ENCODE measurements around the gene CTTNBP2.

Gene CTTNBP2, protein sequence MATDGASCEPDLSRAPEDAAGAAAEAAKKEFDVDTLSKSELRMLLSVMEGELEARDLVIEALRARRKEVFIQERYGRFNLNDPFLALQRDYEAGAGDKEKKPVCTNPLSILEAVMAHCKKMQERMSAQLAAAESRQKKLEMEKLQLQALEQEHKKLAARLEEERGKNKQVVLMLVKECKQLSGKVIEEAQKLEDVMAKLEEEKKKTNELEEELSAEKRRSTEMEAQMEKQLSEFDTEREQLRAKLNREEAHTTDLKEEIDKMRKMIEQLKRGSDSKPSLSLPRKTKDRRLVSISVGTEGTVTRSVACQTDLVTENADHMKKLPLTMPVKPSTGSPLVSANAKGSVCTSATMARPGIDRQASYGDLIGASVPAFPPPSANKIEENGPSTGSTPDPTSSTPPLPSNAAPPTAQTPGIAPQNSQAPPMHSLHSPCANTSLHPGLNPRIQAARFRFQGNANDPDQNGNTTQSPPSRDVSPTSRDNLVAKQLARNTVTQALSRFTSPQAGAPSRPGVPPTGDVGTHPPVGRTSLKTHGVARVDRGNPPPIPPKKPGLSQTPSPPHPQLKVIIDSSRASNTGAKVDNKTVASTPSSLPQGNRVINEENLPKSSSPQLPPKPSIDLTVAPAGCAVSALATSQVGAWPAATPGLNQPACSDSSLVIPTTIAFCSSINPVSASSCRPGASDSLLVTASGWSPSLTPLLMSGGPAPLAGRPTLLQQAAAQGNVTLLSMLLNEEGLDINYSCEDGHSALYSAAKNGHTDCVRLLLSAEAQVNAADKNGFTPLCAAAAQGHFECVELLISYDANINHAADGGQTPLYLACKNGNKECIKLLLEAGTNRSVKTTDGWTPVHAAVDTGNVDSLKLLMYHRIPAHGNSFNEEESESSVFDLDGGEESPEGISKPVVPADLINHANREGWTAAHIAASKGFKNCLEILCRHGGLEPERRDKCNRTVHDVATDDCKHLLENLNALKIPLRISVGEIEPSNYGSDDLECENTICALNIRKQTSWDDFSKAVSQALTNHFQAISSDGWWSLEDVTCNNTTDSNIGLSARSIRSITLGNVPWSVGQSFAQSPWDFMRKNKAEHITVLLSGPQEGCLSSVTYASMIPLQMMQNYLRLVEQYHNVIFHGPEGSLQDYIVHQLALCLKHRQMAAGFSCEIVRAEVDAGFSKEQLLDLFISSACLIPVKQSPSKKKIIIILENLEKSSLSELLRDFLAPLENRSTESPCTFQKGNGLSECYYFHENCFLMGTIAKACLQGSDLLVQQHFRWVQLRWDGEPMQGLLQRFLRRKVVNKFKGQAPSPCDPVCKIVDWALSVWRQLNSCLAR (N-terminal part only)

DNA sequence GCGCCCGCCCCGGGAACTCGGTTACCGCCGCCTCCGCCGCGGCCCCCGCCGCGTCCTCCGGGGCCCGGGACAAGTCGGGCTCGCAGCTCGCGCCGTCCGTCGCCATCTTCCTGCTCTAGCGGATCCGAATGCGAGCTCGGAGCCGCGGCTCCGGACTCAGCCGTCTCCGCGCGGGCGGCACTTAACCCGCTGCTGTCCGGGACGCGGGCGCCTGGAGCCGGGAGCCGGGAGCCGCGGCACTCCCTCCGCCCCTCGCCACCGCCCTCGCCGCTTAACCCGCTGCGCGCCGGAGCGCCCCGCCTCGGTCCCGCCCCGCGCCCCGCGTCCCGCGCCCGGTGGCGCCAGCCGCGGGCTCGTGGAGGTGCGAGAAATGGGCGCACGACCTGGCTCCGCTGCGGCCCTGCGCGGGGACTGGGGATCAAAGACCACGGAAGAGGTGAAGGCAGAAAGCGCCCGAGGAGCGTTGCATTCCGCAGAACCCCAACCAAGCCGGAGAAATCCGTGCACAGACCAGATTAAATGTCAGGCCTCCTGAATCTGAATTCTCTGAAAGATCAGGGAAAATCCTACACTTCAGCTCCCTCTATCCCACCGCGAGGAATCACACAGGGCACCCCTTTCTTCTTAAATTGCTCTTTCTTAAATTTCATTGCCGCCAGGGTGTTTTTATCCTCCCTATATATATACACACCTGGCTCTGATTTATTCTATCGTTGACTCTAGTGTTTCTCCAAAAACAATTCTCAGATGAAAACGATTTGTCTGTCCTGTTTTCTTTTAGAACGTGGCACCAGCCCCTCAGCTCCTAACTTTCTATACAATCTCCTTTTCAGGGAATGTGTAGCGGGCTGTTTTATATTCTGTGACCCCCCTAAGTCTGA lies at the start of gene CTTNBP2:
CTTNBP2 (minus strand) TSS at position 132 of the 881 bp plus-strand sequence; CDS start at position 106, 26 bp downstream.
- TF ChIP-seq GATA2 (IDR thresholded peaks at IDR 0.05; ENCODE audit: low read depth, low read length) (no peak), GATA3 (IDR thresholded peaks at IDR 0.05; ENCODE audit: low read depth, low read length) (no peak)

DNA sequence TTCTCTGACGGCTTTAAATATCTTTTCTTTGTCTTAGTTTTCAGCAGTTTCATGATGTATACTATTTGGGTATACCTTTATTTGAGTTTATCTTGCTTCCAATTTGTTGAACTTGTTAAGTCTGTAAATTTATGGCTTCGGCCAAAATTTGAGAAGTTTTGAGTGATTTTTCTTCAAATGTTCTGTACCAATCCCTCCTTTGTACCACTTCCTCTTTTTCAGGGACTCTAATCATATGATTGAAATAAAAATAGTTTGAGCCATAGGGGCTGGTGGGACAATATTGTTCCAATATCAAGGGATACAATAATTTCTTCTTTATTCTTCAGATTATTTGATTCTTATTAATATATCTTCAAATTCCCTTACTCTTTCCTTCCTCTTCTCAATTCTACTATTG lies 43.1 kb upstream of the CTTNBP2 start:
- no peak for TF ChIP-seq GATA2 (IDR thresholded peaks at IDR 0.05; ENCODE audit: low read depth, low read length)
- TF ChIP-seq GATA3 (IDR thresholded peaks at IDR 0.05; ENCODE audit: low read depth, low read length) = no peak

DNA sequence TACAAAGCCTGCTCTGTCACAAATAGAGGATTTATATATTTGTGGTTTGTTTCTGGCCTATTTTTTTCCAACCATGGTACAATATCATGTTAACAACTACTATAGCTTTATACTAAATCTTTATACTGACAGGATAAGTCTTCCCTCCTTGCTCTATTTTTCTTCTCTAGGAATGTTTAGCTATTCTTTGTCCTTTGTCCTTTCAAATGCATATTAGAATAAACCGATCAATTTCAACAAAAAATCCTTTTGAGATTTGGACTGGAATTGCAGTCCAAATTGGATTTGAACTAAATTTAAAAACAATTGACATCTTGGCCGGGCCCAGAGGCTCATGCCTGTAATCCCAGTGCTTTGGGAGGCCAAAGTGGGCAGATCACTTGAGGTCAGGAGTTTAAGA lies 39.2 kb upstream of the CTTNBP2 start:
- no peak for TF ChIP-seq GATA2 (IDR thresholded peaks at IDR 0.05; ENCODE audit: low read depth, low read length)
- no peak for TF ChIP-seq GATA3 (IDR thresholded peaks at IDR 0.05; ENCODE audit: low read depth, low read length)

DNA sequence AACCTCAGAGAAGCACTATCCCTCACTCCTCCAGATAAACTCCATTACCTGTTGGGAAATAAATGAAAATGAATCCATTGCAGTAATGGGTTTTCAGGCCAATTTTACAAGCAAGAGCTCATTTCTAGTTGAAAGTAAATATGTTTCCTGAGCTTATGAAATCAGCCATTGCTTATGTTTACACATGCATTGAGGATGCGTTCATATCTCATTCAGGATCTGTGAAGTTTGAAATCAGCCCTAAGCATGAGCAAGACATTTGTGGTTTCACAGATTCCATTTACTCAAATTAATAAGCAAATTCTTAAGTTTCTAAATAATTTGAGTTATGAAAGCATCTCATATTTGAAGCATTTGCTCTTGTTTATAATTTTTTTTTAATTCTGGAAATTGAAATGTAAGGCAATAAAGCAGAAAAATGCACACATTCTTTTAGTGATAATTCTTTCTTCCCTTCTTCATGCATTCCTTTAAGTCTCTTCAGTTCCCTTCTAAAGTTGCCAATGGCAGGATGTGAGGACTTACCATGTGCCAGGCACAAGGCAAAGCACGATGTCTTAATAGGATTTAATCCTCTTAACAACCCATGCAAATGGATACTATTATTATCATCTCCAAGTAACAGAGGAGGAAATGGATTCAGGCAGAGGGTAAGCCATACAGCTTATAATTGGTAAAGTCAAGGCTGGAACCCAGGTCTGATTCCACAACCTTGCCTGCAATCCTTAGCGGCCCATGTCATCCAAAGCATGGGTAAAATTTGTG lies 35.0 kb upstream of the CTTNBP2 start:
- TF ChIP-seq GATA2 (IDR thresholded peaks at IDR 0.05; ENCODE audit: low read depth, low read length) = no peak
- no peak for TF ChIP-seq GATA3 (IDR thresholded peaks at IDR 0.05; ENCODE audit: low read depth, low read length)

DNA sequence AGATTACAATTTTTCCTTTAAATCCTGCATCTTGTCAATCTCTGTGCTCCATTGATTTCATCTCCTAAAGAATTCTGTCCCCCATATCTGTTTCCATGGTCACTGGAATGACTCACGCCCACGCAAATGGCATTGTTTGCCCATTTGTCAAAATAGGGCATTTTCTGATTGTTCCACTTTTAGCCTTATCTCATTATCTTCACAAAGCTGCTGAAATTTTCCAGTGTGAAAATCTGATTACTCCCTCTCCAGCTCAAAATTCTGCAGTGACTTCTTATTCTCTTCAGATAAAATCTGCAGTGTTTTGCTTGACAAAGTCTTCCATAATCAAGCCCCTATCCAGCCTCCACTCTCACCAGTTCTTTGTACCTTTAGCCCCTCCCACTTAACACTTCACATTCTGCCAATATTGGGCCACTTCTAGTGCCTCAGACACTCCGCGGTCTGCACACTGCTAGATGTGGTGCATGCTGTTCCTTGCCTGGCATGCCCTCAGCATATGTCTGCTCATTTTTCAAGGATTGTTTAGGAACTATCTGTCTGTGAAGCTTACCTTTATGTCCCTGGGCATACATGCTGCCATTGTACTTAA lies 33.9 kb upstream of the CTTNBP2 start:
- no peak for TF ChIP-seq GATA2 (IDR thresholded peaks at IDR 0.05; ENCODE audit: low read depth, low read length)
- no peak for TF ChIP-seq GATA3 (IDR thresholded peaks at IDR 0.05; ENCODE audit: low read depth, low read length)

DNA sequence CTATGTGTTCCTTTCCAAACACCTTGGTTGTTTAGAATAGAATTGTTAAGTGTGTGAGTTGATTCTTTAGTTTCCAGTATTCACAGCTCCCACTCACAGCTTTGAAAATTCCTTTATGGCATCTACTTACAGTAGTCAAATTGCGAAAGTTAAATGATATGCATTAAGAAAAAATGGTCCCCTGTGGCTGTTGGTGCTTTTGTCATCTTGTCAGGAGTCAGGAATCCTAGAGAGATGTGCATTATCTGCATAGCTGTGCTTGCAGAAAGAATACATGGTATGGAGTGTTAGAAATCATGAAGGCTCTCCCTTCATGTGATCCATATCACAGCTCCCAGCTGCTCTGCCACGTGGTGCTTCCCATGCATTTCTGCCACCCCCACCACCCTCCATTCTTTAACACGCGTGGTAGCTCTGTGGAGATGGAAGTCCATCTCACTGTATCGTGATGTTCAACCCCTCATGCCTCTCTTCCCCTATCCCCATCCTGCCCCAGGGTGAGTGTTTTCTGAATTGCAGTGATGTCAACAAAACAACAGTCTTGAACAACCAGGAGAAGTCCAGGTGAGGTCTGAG lies 29.2 kb upstream of the CTTNBP2 start:
- TF ChIP-seq GATA3 (IDR thresholded peaks at IDR 0.05; ENCODE audit: low read depth, low read length) = no peak
- no peak for TF ChIP-seq GATA2 (IDR thresholded peaks at IDR 0.05; ENCODE audit: low read depth, low read length)

DNA sequence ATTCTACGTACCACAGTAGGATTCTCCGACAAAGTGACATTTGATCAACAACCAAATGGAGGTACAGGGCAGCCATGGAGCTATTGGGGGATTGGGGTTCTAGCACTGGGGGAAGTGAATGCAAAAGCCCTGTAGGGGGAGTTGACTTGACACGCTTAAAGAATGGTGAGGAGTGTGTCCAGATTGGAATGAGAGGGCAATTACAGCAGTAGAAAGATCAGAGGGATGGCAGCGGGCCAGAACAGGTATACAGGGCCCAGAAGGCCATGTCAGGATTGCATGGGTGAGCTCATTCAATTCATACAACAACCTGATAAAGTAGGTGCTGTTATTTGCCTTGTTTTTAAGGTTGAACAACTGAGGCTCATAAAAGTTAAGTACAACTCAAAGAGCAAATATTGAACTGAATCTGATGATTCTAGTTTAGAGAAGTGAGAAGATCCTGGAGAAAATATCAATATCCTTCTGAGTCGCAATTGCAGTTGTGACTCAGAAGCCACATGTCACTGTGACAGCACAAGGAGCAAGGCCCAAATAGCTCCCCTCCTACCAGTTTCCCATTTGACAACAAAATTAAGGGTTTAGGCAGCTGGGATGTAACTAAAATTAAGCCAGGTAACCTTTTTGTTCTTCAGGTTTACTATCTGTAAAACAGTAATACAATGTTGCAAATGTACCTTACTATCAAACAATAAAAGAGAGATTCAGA lies 28.0 kb upstream of the CTTNBP2 start:
- no peak for TF ChIP-seq GATA2 (IDR thresholded peaks at IDR 0.05; ENCODE audit: low read depth, low read length)
- TF ChIP-seq GATA3 (IDR thresholded peaks at IDR 0.05; ENCODE audit: low read depth, low read length) = no peak

DNA sequence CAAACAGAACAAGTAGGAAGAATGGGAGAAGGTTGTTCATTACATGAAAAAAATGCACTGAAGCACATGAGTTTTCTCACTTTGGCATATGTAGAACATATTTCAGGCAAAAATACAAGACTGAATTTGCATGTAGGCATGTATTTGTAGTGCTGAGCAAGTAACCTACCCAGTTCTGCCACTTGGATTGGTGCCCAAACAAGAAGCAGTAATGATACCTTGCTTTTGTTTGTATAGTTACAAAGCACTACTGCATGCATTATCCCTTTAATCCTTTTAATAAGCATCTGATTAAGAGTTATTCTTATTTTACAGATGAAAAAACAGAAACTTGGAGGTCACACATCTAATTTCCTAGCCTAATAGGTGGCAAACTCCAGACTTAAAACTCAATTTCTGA lies 23.1 kb upstream of the CTTNBP2 start:
- no peak for TF ChIP-seq GATA2 (IDR thresholded peaks at IDR 0.05; ENCODE audit: low read depth, low read length)
- TF ChIP-seq GATA3 (IDR thresholded peaks at IDR 0.05; ENCODE audit: low read depth, low read length) = no peak

DNA sequence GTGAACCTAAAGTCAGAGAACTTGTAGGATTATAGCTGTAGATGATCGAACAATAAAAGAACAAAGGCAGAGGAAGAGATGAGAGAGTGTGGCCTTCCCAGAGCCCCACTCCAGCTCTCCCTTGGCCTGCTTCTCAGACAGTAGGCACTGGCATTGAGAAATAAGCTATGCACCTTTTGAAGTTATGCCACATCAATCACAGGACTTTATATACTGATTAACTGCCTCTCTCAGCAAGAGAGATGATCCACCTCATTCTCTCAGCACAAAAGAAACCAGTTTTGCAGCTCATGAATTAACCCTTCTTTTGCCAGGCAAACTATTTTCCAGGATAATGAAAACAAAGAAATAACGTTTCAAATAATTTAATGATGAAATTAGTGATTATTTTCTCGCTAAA lies 22.0 kb upstream of the CTTNBP2 start:
- TF ChIP-seq GATA2 (IDR thresholded peaks at IDR 0.05; ENCODE audit: low read depth, low read length) (no peak), GATA3 (IDR thresholded peaks at IDR 0.05; ENCODE audit: low read depth, low read length) (no peak)

DNA sequence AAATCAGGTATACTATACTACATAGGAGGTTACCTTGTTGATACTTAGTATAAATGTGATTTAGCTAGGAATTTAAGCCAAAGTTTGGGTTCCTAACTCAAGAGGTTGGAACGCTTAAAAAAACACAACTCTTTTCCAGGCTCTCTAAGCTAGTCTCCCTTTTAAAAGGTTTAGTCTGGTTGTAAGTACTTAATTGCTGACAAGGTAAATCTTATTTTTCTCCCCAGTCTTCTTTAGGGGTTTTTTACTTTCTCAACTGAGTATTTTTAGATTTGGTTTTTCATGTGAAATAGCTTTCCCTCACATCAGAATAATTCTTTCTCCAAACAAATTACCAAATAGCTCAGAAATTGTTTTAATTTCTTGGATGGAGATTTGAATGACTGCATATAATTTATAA lies 20.8 kb upstream of the CTTNBP2 start:
- no peak for TF ChIP-seq GATA3 (IDR thresholded peaks at IDR 0.05; ENCODE audit: low read depth, low read length)
- no peak for TF ChIP-seq GATA2 (IDR thresholded peaks at IDR 0.05; ENCODE audit: low read depth, low read length)

DNA sequence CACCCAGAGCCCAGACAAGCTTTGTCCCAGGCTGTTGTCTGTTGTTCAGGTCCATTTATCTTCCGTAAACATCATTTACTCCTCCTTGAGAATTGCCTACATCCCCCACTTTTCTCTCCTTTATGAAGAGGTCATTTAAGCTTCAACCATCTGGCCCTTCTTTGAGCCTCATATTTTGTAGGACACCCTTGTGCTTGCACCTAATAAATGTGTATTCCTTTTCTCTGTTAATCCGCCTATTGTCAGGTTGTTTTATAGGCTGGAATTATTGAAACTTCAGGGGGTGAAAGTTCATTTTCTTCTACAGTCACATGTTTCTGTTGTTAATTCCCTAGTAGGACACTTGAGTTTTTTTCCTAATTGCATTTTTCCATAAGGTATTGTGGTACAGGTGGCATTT lies 19.6 kb upstream of the CTTNBP2 start:
- TF ChIP-seq GATA3 (IDR thresholded peaks at IDR 0.05; ENCODE audit: low read depth, low read length) (no peak), GATA2 (IDR thresholded peaks at IDR 0.05; ENCODE audit: low read depth, low read length) (no peak)

Data from SH-SY5Y (cell line).